ENCODE measurements around the gene EEF2K.

EEF2K gene

DNA sequence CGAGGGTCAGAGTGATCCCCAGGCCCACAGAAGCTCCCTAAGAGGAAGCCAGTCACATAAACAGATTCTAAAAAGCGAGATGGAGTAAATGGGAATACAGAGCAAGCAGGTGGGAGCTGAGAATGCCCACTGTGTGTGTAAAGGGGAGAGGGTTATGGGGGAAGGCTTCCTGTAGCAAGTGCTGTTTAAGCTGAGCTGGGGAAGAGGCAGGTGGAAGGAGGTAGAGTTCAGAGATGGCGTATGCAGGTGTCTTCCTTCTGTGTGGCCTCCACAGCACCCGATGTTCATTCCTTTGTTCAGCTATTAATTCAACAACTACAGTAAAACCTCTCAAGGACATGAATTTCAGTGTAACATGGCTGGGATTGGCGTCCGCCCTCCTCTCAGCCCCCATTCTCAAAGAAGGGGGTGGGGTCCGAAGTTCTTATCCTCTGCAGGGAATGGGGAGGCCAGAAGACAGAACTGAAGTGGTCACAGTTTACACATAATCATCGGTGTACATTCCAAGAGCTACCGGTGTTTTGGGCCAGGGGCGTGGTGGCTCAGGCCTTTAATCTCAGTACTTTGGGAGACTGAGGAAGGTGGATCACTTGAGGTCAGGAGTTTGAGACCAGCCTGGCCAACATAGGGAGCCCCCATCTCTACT lies 1.8 kb downstream of the EEF2K start:
- peak overlapping the region in 5 of 7 experiments; percentile 82 to 97 (median 94) for H3K4me3 ChIP-seq (ENCODE audit: control insufficient read depth in 1 of 7, extremely low read depth in 1 of 7, insufficient read depth in 4 of 7, low read depth in 2 of 7, low read length in 6 of 7)

DNA sequence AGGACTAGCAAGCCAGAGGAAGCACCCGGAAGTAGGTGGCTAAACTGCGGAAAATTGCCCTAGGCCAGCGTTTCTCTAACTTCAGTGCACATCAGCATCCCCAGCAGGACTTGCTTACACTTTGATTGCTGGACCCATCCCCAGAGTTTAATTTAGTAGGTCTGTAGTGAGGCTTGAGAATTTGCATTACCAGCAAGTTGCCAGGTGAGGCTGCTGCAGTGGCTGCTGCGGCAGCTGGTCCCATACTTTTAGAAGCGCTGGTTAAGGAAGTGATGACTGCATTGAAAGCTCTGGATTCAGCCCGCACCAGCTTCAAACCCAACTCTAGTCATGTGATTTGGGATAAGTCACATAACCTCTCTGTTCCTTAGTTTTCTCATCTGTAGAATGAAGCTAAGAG lies 4.2 kb downstream of the EEF2K start:
- DNase-seq, result no peak
- peaks cover 0 to 45% (median 8%) of the 10 kb centered on the region in 4 experiments for H3K36me3 ChIP-seq (ENCODE audit: control insufficient read depth in 4 of 4, insufficient read depth in 4 of 4, low read length in 3 of 4)
- no peak overlapping the region for H3K4me3 ChIP-seq (ENCODE audit: control insufficient read depth in 1 of 7, extremely low read depth in 1 of 7, insufficient read depth in 4 of 7, low read depth in 2 of 7, low read length in 6 of 7)
- POLR2A ChIA-PET, result no interaction called here
- H3K27me3 ChIP-seq (replicated peaks in 2 of 5; ENCODE audit: control insufficient read depth in 4 of 5, insufficient read depth in 5 of 5, low read length in 4 of 5), result no peaks in the 10 kb centered on the region
- peaks cover 0 to 6% (median 0%) of the 10 kb centered on the region in 5 experiments for H3K9me3 ChIP-seq (ENCODE audit: control extremely low read depth in 1 of 5, control insufficient read depth in 4 of 5, insufficient read depth in 2 of 5, low read depth in 1 of 5, low read length in 4 of 5)
- 100% methylated on average over 4 of the region's 6 CpGs for WGBS (ENCODE audit: insufficient coverage)
- no peak overlapping the region for H3K27ac ChIP-seq (ENCODE audit: insufficient read depth in 1 of 2, low read depth in 1 of 2, low read length in 2 of 2, poor library complexity in 1 of 2, severe bottlenecking in 2 of 2)
- CTCF ChIA-PET, result interaction anchor here (0.6 to 3.0 kb wide), 4 partner anchors 11 to 63 kb away, joined by 3 to 15 read pairs (median 3); no protein-coding TSS in a partner anchor
- H3K4me1 ChIP-seq (ENCODE audit: control extremely low read depth in 1 of 4, control insufficient read depth in 4 of 4, insufficient read depth in 4 of 4, low read length in 3 of 4), result peaks cover 3 to 29% (median 20%) of the 10 kb centered on the region in 4 experiments

More for the DNA sequence above, 1.8 kb downstream of the EEF2K start:
- DNase-seq, result no peak
- ChIA-PET POLR2A (interaction anchor here (0.6 to 0.8 kb wide), 2 partner anchors 13 to 18 kb away, joined by 3 read pairs; no protein-coding TSS in a partner anchor), CTCF (interaction anchor here (1.0 to 4.4 kb wide), 4 partner anchors 10 to 34 kb away, joined by 3 to 45 read pairs (median 8); no protein-coding TSS in a partner anchor)
- H3K9me3 ChIP-seq (ENCODE audit: control extremely low read depth in 1 of 5, control insufficient read depth in 4 of 5, insufficient read depth in 2 of 5, low read depth in 1 of 5, low read length in 4 of 5), result peaks cover 0 to 6% (median 2%) of the 10 kb centered on the region in 5 experiments
- H3K4me1 ChIP-seq (ENCODE audit: control extremely low read depth in 1 of 4, control insufficient read depth in 4 of 4, insufficient read depth in 4 of 4, low read length in 3 of 4), result peaks cover 3 to 32% (median 20%) of the 10 kb centered on the region in 4 experiments
- H3K27ac ChIP-seq (ENCODE audit: insufficient read depth in 1 of 2, low read depth in 1 of 2, low read length in 2 of 2, poor library complexity in 1 of 2, severe bottlenecking in 2 of 2), result peak overlapping the region; percentile 9 to 80
- no peaks in the 10 kb centered on the region for H3K27me3 ChIP-seq (replicated peaks in 2 of 5; ENCODE audit: control insufficient read depth in 4 of 5, insufficient read depth in 5 of 5, low read length in 4 of 5)
- WGBS (ENCODE audit: insufficient coverage), result 84% methylated on average over 6 of the region's 10 CpGs
- peaks cover 0 to 29% (median 8%) of the 10 kb centered on the region in 4 experiments for H3K36me3 ChIP-seq (ENCODE audit: control insufficient read depth in 4 of 4, insufficient read depth in 4 of 4, low read length in 3 of 4)

DNA sequence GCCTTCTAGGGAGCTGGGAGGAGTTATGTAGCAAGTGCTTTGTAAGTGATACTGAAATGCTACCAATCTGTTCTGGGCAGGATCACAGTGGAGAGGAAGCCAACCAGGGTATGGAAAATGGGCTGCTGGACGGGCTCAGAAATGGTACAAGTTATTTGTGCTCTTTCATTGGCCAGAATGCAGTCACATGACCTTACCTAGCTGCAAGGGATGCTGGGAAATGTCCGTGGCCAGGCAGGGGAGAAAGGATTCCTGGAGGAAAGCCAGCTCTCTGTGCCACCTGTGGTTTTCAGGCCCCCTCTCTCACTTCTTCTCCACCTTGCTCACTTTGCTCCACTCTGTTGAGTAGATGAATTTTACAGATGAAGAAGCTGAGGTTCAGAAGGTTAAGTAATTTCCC lies 4.8 kb downstream of the EEF2K start:
- Histone ChIP-seq H3K9me3 (ENCODE audit: control extremely low read depth in 1 of 5, control insufficient read depth in 4 of 5, insufficient read depth in 2 of 5, low read depth in 1 of 5, low read length in 4 of 5) (peaks cover 0 to 6% (median 0%) of the 10 kb centered on the region in 5 experiments), H3K4me3 (ENCODE audit: control insufficient read depth in 1 of 7, extremely low read depth in 1 of 7, insufficient read depth in 4 of 7, low read depth in 2 of 7, low read length in 6 of 7) (no peak overlapping the region), H3K27me3 (replicated peaks in 2 of 5; ENCODE audit: control insufficient read depth in 4 of 5, insufficient read depth in 5 of 5, low read length in 4 of 5) (no peaks in the 10 kb centered on the region), H3K27ac (ENCODE audit: insufficient read depth in 1 of 2, low read depth in 1 of 2, low read length in 2 of 2, poor library complexity in 1 of 2, severe bottlenecking in 2 of 2) (no peak overlapping the region), H3K36me3 (ENCODE audit: control insufficient read depth in 4 of 4, insufficient read depth in 4 of 4, low read length in 3 of 4) (peaks cover 0 to 46% (median 8%) of the 10 kb centered on the region in 4 experiments), H3K4me1 (ENCODE audit: control extremely low read depth in 1 of 4, control insufficient read depth in 4 of 4, insufficient read depth in 4 of 4, low read length in 3 of 4) (peaks cover 5 to 29% (median 18%) of the 10 kb centered on the region in 4 experiments)
- CTCF ChIA-PET, result interaction anchor here (1.5 to 3.0 kb wide), 2 partner anchors 10 to 31 kb away, joined by 3 to 15 read pairs; no protein-coding TSS in a partner anchor
- POLR2A ChIA-PET, result no interaction called here
- DNase-seq, result peak in 1 of 3 donors; percentile 22
- WGBS (ENCODE audit: insufficient coverage), result 92% methylated on average over 1 of the region's 2 CpGs

DNA sequence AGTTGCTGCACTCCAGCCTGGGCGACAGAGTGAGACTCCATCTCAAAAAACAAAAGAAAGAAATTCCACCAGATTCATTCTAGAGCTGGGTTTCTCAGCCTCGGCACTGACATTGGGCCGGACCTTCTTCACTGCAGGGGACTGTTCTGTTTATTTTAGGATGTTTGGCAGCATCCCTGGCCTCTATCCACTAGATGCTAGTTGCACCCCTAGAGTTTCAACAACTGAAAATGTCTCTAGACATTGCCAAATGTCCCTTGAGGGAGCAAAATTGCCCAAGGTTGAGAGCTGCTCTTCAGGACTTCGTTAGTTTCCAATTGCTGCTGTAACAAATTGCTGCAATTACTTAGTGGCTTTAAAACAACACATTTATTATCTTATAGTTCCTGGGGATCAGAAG lies 7.2 kb downstream of the EEF2K start:
- DNase-seq, result no peak
- Histone ChIP-seq H3K4me1 (ENCODE audit: control extremely low read depth in 1 of 4, control insufficient read depth in 4 of 4, insufficient read depth in 4 of 4, low read length in 3 of 4) (peaks cover 2 to 29% (median 16%) of the 10 kb centered on the region in 4 experiments), H3K36me3 (ENCODE audit: control insufficient read depth in 4 of 4, insufficient read depth in 4 of 4, low read length in 3 of 4) (peaks cover 0 to 54% (median 9%) of the 10 kb centered on the region in 4 experiments), H3K9me3 (ENCODE audit: control extremely low read depth in 1 of 5, control insufficient read depth in 4 of 5, insufficient read depth in 2 of 5, low read depth in 1 of 5, low read length in 4 of 5) (peaks cover 0 to 6% (median 0%) of the 10 kb centered on the region in 5 experiments), H3K4me3 (ENCODE audit: control insufficient read depth in 1 of 7, extremely low read depth in 1 of 7, insufficient read depth in 4 of 7, low read depth in 2 of 7, low read length in 6 of 7) (no peak overlapping the region), H3K27ac (ENCODE audit: insufficient read depth in 1 of 2, low read depth in 1 of 2, low read length in 2 of 2, poor library complexity in 1 of 2, severe bottlenecking in 2 of 2) (no peak overlapping the region), H3K27me3 (replicated peaks in 2 of 5; ENCODE audit: control insufficient read depth in 4 of 5, insufficient read depth in 5 of 5, low read length in 4 of 5) (no peaks in the 10 kb centered on the region)
- POLR2A ChIA-PET, result no interaction called here
- CTCF ChIA-PET, result no interaction called here
- 100% methylated on average over 3 of the region's 4 CpGs for WGBS (ENCODE audit: insufficient coverage)

DNA sequence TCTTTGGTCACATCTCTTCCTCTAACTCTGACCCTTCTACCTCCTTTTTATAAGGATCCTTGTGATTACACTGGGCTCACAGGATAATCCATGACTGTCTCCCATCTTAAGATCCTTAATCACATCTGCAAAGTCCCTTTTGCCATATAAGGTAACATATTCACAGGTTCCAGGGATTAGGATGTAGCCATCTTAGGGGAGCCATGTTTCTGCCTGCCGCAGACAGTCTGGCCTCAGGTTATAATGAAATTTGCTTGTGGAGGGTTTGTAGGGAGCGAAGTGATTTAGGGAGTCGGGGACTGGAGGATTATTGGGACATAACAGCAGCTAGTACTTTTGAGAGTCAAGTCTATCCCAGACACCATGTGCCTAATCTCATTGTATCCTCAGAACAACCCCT lies 7.7 kb downstream of the EEF2K start:
- Histone ChIP-seq H3K27me3 (replicated peaks in 2 of 5; ENCODE audit: control insufficient read depth in 4 of 5, insufficient read depth in 5 of 5, low read length in 4 of 5) (no peaks in the 10 kb centered on the region), H3K36me3 (ENCODE audit: control insufficient read depth in 4 of 4, insufficient read depth in 4 of 4, low read length in 3 of 4) (peaks cover 0 to 57% (median 9%) of the 10 kb centered on the region in 4 experiments), H3K27ac (ENCODE audit: insufficient read depth in 1 of 2, low read depth in 1 of 2, low read length in 2 of 2, poor library complexity in 1 of 2, severe bottlenecking in 2 of 2) (no peak overlapping the region), H3K4me1 (ENCODE audit: control extremely low read depth in 1 of 4, control insufficient read depth in 4 of 4, insufficient read depth in 4 of 4, low read length in 3 of 4) (peaks cover 2 to 28% (median 16%) of the 10 kb centered on the region in 4 experiments), H3K9me3 (ENCODE audit: control extremely low read depth in 1 of 5, control insufficient read depth in 4 of 5, insufficient read depth in 2 of 5, low read depth in 1 of 5, low read length in 4 of 5) (peaks cover 0 to 6% (median 0%) of the 10 kb centered on the region in 5 experiments), H3K4me3 (ENCODE audit: control insufficient read depth in 1 of 7, extremely low read depth in 1 of 7, insufficient read depth in 4 of 7, low read depth in 2 of 7, low read length in 6 of 7) (no peak overlapping the region)
- ChIA-PET CTCF (interaction anchor here (0.8 kb wide), 1 partner anchor 84 kb away, joined by 3 read pairs; the partner anchor contains the start of gene POLR3E), POLR2A (no interaction called here)
- DNase-seq, result no peak
- 100% methylated on average over 3 of the region's 3 CpGs for WGBS (ENCODE audit: insufficient coverage)

DNA sequence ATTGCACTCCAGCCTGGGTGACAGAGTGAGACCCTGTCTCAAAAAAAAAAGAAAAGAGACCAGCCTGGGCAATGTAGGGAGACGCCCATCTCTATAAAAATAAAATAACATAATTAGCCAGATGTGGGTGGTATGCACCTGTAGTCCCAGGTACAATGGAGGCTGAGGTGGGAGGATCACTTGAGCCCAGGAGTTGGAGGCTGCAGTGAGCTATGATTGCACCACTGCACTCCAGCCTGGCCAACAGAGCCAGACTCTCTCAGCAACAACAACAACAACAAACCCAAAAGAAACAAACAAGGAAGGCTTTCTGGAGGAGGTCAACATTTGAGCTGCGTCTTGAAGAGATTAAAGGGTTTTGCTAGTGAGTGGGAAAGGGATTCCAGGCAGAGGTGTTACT lies 8.3 kb downstream of the EEF2K start:
- peaks cover 0 to 6% (median 0%) of the 10 kb centered on the region in 5 experiments for H3K9me3 ChIP-seq (ENCODE audit: control extremely low read depth in 1 of 5, control insufficient read depth in 4 of 5, insufficient read depth in 2 of 5, low read depth in 1 of 5, low read length in 4 of 5)
- CTCF ChIA-PET, result interaction anchor here (0.8 kb wide), 1 partner anchor 83 kb away, joined by 3 read pairs; the partner anchor contains the start of gene POLR3E

DNA sequence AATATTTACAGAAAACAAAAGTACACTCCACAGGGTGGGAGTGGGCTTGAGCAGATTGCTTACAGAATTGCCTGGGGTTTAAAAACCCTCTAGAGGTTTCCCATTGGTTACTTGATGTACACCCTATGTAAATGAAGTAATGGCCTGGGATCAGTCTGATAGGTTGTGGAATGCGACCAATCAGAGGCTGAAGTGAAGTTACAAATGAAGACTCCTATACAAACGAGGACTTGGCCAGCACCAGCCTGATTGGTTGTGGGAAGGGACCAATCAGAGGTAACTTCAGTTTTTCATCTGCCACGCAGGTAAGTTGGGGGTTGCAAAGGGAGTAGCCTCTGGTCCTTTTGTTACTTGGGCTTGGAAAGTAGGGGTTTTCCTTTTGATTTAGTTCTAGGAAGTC lies 8.8 kb downstream of the EEF2K start:
- Histone ChIP-seq H3K4me3 (ENCODE audit: control insufficient read depth in 1 of 7, extremely low read depth in 1 of 7, insufficient read depth in 4 of 7, low read depth in 2 of 7, low read length in 6 of 7) (no peak overlapping the region), H3K27ac (ENCODE audit: insufficient read depth in 1 of 2, low read depth in 1 of 2, low read length in 2 of 2, poor library complexity in 1 of 2, severe bottlenecking in 2 of 2) (no peak overlapping the region), H3K27me3 (replicated peaks in 2 of 5; ENCODE audit: control insufficient read depth in 4 of 5, insufficient read depth in 5 of 5, low read length in 4 of 5) (no peaks in the 10 kb centered on the region), H3K36me3 (ENCODE audit: control insufficient read depth in 4 of 4, insufficient read depth in 4 of 4, low read length in 3 of 4) (peaks cover 0 to 50% (median 7%) of the 10 kb centered on the region in 4 experiments), H3K9me3 (ENCODE audit: control extremely low read depth in 1 of 5, control insufficient read depth in 4 of 5, insufficient read depth in 2 of 5, low read depth in 1 of 5, low read length in 4 of 5) (peaks cover 0 to 6% (median 0%) of the 10 kb centered on the region in 5 experiments), H3K4me1 (ENCODE audit: control extremely low read depth in 1 of 4, control insufficient read depth in 4 of 4, insufficient read depth in 4 of 4, low read length in 3 of 4) (peaks cover 2 to 22% (median 14%) of the 10 kb centered on the region in 4 experiments)
- POLR2A ChIA-PET, result no interaction called here
- CTCF ChIA-PET, result no interaction called here
- peak in 1 of 3 donors; percentile 22 for DNase-seq
- 100% methylated on average over 3 of the region's 3 CpGs for WGBS (ENCODE audit: insufficient coverage)

More for the DNA sequence above, 8.3 kb downstream of the EEF2K start:
- POLR2A ChIA-PET, result no interaction called here
- H3K36me3 ChIP-seq (ENCODE audit: control insufficient read depth in 4 of 4, insufficient read depth in 4 of 4, low read length in 3 of 4), result peaks cover 0 to 55% (median 8%) of the 10 kb centered on the region in 4 experiments
- DNase-seq, result no peak
- WGBS (ENCODE audit: insufficient coverage), result no CpG with 5 or more reads among the region's 2 CpGs
- no peak overlapping the region for H3K4me3 ChIP-seq (ENCODE audit: control insufficient read depth in 1 of 7, extremely low read depth in 1 of 7, insufficient read depth in 4 of 7, low read depth in 2 of 7, low read length in 6 of 7)
- H3K27me3 ChIP-seq (replicated peaks in 2 of 5; ENCODE audit: control insufficient read depth in 4 of 5, insufficient read depth in 5 of 5, low read length in 4 of 5), result no peaks in the 10 kb centered on the region
- H3K27ac ChIP-seq (ENCODE audit: insufficient read depth in 1 of 2, low read depth in 1 of 2, low read length in 2 of 2, poor library complexity in 1 of 2, severe bottlenecking in 2 of 2), result no peak overlapping the region
- peaks cover 2 to 25% (median 16%) of the 10 kb centered on the region in 4 experiments for H3K4me1 ChIP-seq (ENCODE audit: control extremely low read depth in 1 of 4, control insufficient read depth in 4 of 4, insufficient read depth in 4 of 4, low read length in 3 of 4)
